ENCODE measurements around the gene NOS1AP. TPM values are rescaled to one million over a fixed set of nuclear protein-coding genes. Genes with fewer than 3 reads are reported as not detected.
A peak's percentile ranks its signal among the peaks of the same experiment; 100 is the strongest.

Gene NOS1AP
- polyA plus RNA-seq, 1 of the 3 experiments (the other 2 are of a cell fraction), result 0.03 TPM

- WGBS (ENCODE audit: low lambda C conversion rate), result 78% methylated on average over 7 of the region's 8 CpGs
- ChIA-PET POLR2A (no interaction called here), CTCF (interaction anchor here (0.5 to 2.3 kb wide), 4 partner anchors 8 to 327 kb away, joined by 3 to 12 read pairs (median 4); no protein-coding TSS in a partner anchor)
- Histone ChIP-seq H3K9me2 (no peaks in the 10 kb centered on the region), H3K4me3 (ENCODE audit: low read depth in 2 of 2, low read length in 1 of 2) (no peak overlapping the region), H3K27ac (ENCODE audit: low read depth in 2 of 2, low read length in 1 of 2) (no peak overlapping the region), H4K20me1 (ENCODE audit: insufficient read depth) (no peaks in the 10 kb centered on the region), H3K9ac (no peak overlapping the region), H3K9me3 (no peaks in the 10 kb centered on the region), H3K36me3 (replicated peaks in 1 of 2; ENCODE audit: control insufficient read depth in 1 of 2, insufficient read depth in 2 of 2, low read length in 1 of 2) (no peaks in the 10 kb centered on the region), H3K4me2 (no peak overlapping the region), H2AFZ (ENCODE audit: low read depth) (no peak overlapping the region), H3K27me3 (ENCODE audit: insufficient read depth) (peaks cover 5% of the 10 kb centered on the region; the same call in 1 of the 2 replicates), H3K79me2 (ENCODE audit: insufficient read depth) (no peaks in the 10 kb centered on the region), H3K4me1 (ENCODE audit: control insufficient read depth in 1 of 2, insufficient read depth in 2 of 2, low read depth in 1 of 2, low read length in 1 of 2) (no peaks in the 10 kb centered on the region; a peak in 1 of 4 replicates), H3F3A (replicated peaks; ENCODE audit: insufficient read depth) (no peaks in the 10 kb centered on the region)
- peak; percentile 8 for DNase-seq
- no peak for TF ChIP-seq FOSL2 (IDR thresholded peaks at IDR 0.05; ENCODE audit: borderline replicate concordance, low read depth)
These were observed 314.0 kb downstream of the NOS1AP start for GRCh38 chr1:162383516-162383915.

DNA sequence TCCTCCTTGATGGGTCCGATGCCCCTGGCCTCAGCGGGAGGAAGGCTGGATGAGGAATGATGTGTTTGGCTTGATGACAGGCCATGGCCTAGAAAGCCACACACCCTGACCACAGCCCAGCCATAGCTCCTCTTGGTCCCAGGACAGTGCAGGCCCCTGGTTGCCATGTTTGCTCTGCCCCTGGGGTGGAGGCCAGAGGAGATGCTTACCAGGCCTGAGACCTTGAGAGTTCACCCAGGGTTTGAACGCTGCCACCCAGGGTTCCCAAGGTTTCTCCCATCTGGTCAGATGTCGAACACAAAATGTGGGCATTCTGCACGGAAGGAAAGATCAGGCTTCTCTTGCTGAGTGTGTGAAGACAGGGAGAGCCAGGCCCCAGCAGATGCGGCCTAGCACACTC lies 314.6 kb downstream of the NOS1AP start:
- Histone ChIP-seq H3K9me3 (no peaks in the 10 kb centered on the region), H3K4me1 (ENCODE audit: control insufficient read depth in 1 of 2, insufficient read depth in 2 of 2, low read depth in 1 of 2, low read length in 1 of 2) (no peaks in the 10 kb centered on the region; a peak in 1 of 4 replicates), H3K36me3 (replicated peaks in 1 of 2; ENCODE audit: control insufficient read depth in 1 of 2, insufficient read depth in 2 of 2, low read length in 1 of 2) (no peaks in the 10 kb centered on the region), H3K27ac (ENCODE audit: low read depth in 2 of 2, low read length in 1 of 2) (no peak overlapping the region), H3K79me2 (ENCODE audit: insufficient read depth) (no peaks in the 10 kb centered on the region), H4K20me1 (ENCODE audit: insufficient read depth) (no peaks in the 10 kb centered on the region), H3K27me3 (ENCODE audit: insufficient read depth) (peaks cover 5% of the 10 kb centered on the region; the same call in 1 of the 2 replicates), H3K4me3 (ENCODE audit: low read depth in 2 of 2, low read length in 1 of 2) (no peak overlapping the region), H3K9ac (no peak overlapping the region), H2AFZ (ENCODE audit: low read depth) (no peak overlapping the region), H3K9me2 (no peaks in the 10 kb centered on the region), H3F3A (replicated peaks; ENCODE audit: insufficient read depth) (no peaks in the 10 kb centered on the region), H3K4me2 (no peak overlapping the region)
- CTCF ChIA-PET, result interaction anchor here (0.5 to 2.6 kb wide), 4 partner anchors 8 to 328 kb away, joined by 3 to 12 read pairs (median 8); no protein-coding TSS in a partner anchor
- DNase-seq, result peak; percentile 6
- WGBS (ENCODE audit: low lambda C conversion rate), result 58% methylated on average over 6 of the region's 6 CpGs
- TF ChIP-seq RCOR1 (IDR thresholded peaks at IDR 0.05; ENCODE audit: low read length) (no peak), RXRA (IDR thresholded peaks at IDR 0.05; ENCODE audit: borderline replicate concordance, low read depth) (no peak), CHD2 (IDR thresholded peaks at IDR 0.05; ENCODE audit: low read length, partially characterized antibody) (no peak), YY1 (IDR thresholded peaks at IDR 0.05; ENCODE audit: low read depth) (no peak), JUND (IDR thresholded peaks at IDR 0.05) (no peak), MEF2A (IDR thresholded peaks at IDR 0.05; ENCODE audit: borderline replicate concordance, low read depth) (no peak), MXI1 (IDR thresholded peaks at IDR 0.05; ENCODE audit: low read depth, low read length) (no peak), SIN3A (IDR thresholded peaks at IDR 0.05; ENCODE audit: borderline replicate concordance, low read depth, low read length) (no peak), ZBTB33 (IDR thresholded peaks at IDR 0.05; ENCODE audit: borderline replicate concordance, low read depth) (no peak), POLR2AphosphoS5 (IDR thresholded peaks at IDR 0.05; ENCODE audit: low read depth, low read length) (no peak), GABPA (IDR thresholded peaks at IDR 0.05; ENCODE audit: low read depth) (no peak), ELF1 (IDR thresholded peaks at IDR 0.05) (no peak), TAF1 (IDR thresholded peaks at IDR 0.05; ENCODE audit: borderline replicate concordance, low read depth, low read length) (no peak), FOXM1 (IDR thresholded peaks at IDR 0.05; ENCODE audit: low read depth) (no peak), GATA2 (CRISPR knock-in tag; IDR thresholded peaks at IDR 0.05) (no peak), NFIC (IDR thresholded peaks at IDR 0.05; ENCODE audit: borderline replicate concordance) (no peak), RAD21 (IDR thresholded peaks at IDR 0.05; ENCODE audit: low read length) (no peak), EP300 (IDR thresholded peaks at IDR 0.05; ENCODE audit: borderline replicate concordance in 1 of 2, low read depth in 1 of 2, low read length in 1 of 2) (no peak)
- TF ChIP-seq, protein P1, sequence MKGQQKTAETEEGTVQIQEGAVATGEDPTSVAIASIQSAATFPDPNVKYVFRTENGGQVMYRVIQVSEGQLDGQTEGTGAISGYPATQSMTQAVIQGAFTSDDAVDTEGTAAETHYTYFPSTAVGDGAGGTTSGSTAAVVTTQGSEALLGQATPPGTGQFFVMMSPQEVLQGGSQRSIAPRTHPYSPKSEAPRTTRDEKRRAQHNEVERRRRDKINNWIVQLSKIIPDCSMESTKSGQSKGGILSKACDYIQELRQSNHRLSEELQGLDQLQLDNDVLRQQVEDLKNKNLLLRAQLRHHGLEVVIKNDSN (IDR thresholded peaks at IDR 0.05; ENCODE audit: borderline replicate concordance, low read depth), result no peak
- TF ChIP-seq, protein P2, sequence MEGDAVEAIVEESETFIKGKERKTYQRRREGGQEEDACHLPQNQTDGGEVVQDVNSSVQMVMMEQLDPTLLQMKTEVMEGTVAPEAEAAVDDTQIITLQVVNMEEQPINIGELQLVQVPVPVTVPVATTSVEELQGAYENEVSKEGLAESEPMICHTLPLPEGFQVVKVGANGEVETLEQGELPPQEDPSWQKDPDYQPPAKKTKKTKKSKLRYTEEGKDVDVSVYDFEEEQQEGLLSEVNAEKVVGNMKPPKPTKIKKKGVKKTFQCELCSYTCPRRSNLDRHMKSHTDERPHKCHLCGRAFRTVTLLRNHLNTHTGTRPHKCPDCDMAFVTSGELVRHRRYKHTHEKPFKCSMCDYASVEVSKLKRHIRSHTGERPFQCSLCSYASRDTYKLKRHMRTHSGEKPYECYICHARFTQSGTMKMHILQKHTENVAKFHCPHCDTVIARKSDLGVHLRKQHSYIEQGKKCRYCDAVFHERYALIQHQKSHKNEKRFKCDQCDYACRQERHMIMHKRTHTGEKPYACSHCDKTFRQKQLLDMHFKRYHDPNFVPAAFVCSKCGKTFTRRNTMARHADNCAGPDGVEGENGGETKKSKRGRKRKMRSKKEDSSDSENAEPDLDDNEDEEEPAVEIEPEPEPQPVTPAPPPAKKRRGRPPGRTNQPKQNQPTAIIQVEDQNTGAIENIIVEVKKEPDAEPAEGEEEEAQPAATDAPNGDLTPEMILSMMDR (IDR thresholded peaks at IDR 0.05), result no peak
- POLR2A ChIA-PET, result no interaction called here

All from SK-N-SH (cell line).